ENCODE data around the gene FIBCD1.

- TF ChIP-seq CTCF (IDR thresholded peaks at IDR 0.05) (no peak), POLR2A (IDR thresholded peaks at IDR 0.05) (no peak)
Observed at GRCh38 chr9:130882696-130883225, 56.3 kb downstream of the FIBCD1 start.
